Gastroesophageal sphincter (tissue), 3 donors: Measurements from ENCODE around the gene SLC4A11.

Source experiments
- CTCF ChIP-seq, 4 experiments: fragments of 200-600 bp in 2 of 4; fragments of 450-650 bp in 2 of 4; sonication (generic) in 1 of 4; IDR thresholded peaks; one replicate each; pipeline ENCODE4 v1.5.1; 2017 to 2019; ENCODE audit warnings: antibody characterized with exemption in 4 of 4, mild to moderate bottlenecking in 2 of 4, moderate library complexity in 2 of 4
- EP300 ChIP-seq: sonication (generic); formaldehyde crosslinking; IDR thresholded peaks from one replicate; pipeline ENCODE4 v1.6.1; 2017; ENCODE audit warnings: antibody characterized with exemption, mild to moderate bottlenecking
- POLR2A ChIP-seq, 2 donors: fragments of 450-650 bp; IDR thresholded peaks; one replicate each; pipeline ENCODE4 v1.6.1; 2017; ENCODE audit warnings: antibody characterized with exemption in 2 of 2, mild to moderate bottlenecking in 2 of 2, moderate library complexity in 1 of 2
- POLR2AphosphoS5 ChIP-seq: sonication (generic); formaldehyde crosslinking; IDR thresholded peaks from one replicate; pipeline ENCODE4 v1.6.1; 2017; ENCODE audit warnings: antibody characterized with exemption

GRCh38 chr20:3246682-3247081 lies 7.7 kb upstream of the SLC4A11 start:
- TF ChIP-seq CTCF (IDR thresholded peaks at IDR 0.05) (no peak), POLR2AphosphoS5 (no peak), POLR2A (IDR thresholded peaks at IDR 0.05) (no peak), EP300 (no peak)
